ENCODE results near the gene FANCE. TPM values are rescaled to one million over a fixed set of nuclear protein-coding genes. Genes with fewer than 3 reads are reported as not detected.

The FANCE gene
- total RNA-seq, 1 experiment from 2014 or later, result 4.3 TPM

DNA sequence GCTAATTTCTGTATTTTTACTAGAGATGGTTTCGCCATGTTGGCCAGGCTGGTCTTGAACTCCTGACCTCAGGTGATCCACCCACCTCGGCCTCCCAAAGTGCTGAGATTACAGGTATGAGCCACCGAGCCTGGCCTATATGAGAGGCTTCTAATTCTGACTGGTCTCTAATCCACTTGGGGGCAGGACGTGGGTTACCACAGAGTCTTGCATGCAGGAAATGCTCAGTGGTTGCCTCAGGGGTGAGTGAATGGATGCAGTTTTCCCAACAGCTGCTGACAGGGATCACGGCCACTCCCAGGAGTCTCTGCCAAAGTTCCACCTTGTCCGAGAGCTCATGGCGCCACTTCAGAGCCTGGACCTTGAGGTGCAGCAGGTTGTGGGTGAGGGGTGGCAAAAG lies 6.4 kb upstream of the FANCE start:
- Histone ChIP-seq H3K9me3 (ENCODE audit: control insufficient read depth, insufficient read depth, low read depth, low read length) (no peaks in the 10 kb centered on the region), H3K27ac (ENCODE audit: low read length) (no peak overlapping the region), H3K27me3 (ENCODE audit: control insufficient read depth, insufficient read depth, low read length) (no peaks in the 10 kb centered on the region), H3K4me3 (ENCODE audit: low read depth in 2 of 2, low read length in 2 of 2) (no peak overlapping the region), H3K4me1 (ENCODE audit: control insufficient read depth, insufficient read depth, low read length) (no peaks in the 10 kb centered on the region), H3K36me3 (ENCODE audit: control insufficient read depth, insufficient read depth, low read length) (no peaks in the 10 kb centered on the region)
- TF ChIP-seq, protein P1, sequence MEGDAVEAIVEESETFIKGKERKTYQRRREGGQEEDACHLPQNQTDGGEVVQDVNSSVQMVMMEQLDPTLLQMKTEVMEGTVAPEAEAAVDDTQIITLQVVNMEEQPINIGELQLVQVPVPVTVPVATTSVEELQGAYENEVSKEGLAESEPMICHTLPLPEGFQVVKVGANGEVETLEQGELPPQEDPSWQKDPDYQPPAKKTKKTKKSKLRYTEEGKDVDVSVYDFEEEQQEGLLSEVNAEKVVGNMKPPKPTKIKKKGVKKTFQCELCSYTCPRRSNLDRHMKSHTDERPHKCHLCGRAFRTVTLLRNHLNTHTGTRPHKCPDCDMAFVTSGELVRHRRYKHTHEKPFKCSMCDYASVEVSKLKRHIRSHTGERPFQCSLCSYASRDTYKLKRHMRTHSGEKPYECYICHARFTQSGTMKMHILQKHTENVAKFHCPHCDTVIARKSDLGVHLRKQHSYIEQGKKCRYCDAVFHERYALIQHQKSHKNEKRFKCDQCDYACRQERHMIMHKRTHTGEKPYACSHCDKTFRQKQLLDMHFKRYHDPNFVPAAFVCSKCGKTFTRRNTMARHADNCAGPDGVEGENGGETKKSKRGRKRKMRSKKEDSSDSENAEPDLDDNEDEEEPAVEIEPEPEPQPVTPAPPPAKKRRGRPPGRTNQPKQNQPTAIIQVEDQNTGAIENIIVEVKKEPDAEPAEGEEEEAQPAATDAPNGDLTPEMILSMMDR (IDR thresholded peaks at IDR 0.05), result no peak
- TF ChIP-seq SIN3A (IDR thresholded peaks at IDR 0.05; ENCODE audit: borderline replicate concordance, insufficient read depth, low read depth, low read length), result no peak
- TF ChIP-seq TCF7L2 (IDR thresholded peaks at IDR 0.05; ENCODE audit: low read depth, low read length), result no peak
- no peak for TF ChIP-seq POLR2AphosphoS5 (IDR thresholded peaks at IDR 0.05; ENCODE audit: low read depth, low read length)
- no peak for TF ChIP-seq REST (IDR thresholded peaks at IDR 0.05; ENCODE audit: insufficient read depth in 1 of 2, low read depth in 2 of 2, low read length in 1 of 2)
- BruUV-seq (replicated peaks), result no TSS peak
- CTCF ChIA-PET, result no interaction called here
- POLR2A ChIA-PET, result no interaction called here
- in situ Hi-C loops (cut with HindIII; ENCODE audit: low pct_unique_long_range_greater_than_20kb, low sequenced_read_pairs) (no loop called here), intact Hi-C loops (cut with micrococcal nuclease; ENCODE audit: unreplicated experiment) (no loop called here)
- ATAC-seq, result no peak
- no peak for DNase-seq (ENCODE audit: low read depth, low spot score)

- ATAC-seq (no peak), DNase-seq (ENCODE audit: low read depth, low spot score) (no peak)
- in situ Hi-C loops (cut with HindIII; ENCODE audit: low pct_unique_long_range_greater_than_20kb, low sequenced_read_pairs), result no loop called here
- H3K27ac ChIP-seq (ENCODE audit: low read length), result no peak overlapping the region
- TF ChIP-seq, protein P1 (IDR thresholded peaks at IDR 0.05), result no peak
- no peak for TF ChIP-seq REST (IDR thresholded peaks at IDR 0.05; ENCODE audit: insufficient read depth in 1 of 2, low read depth in 2 of 2, low read length in 1 of 2)
- no peak for TF ChIP-seq TCF7L2 (IDR thresholded peaks at IDR 0.05; ENCODE audit: low read depth, low read length)
- no peak for TF ChIP-seq SIN3A (IDR thresholded peaks at IDR 0.05; ENCODE audit: borderline replicate concordance, insufficient read depth, low read depth, low read length)
- no peak for TF ChIP-seq POLR2AphosphoS5 (IDR thresholded peaks at IDR 0.05; ENCODE audit: low read depth, low read length)
- no peak overlapping the region for H3K4me3 ChIP-seq (ENCODE audit: low read depth in 2 of 2, low read length in 2 of 2)
- no peaks in the 10 kb centered on the region for H3K27me3 ChIP-seq (ENCODE audit: control insufficient read depth, insufficient read depth, low read length)
- no TSS peak for BruUV-seq (replicated peaks)
- intact Hi-C loops (cut with micrococcal nuclease; ENCODE audit: unreplicated experiment), result no loop called here
- no peaks in the 10 kb centered on the region for H3K36me3 ChIP-seq (ENCODE audit: control insufficient read depth, insufficient read depth, low read length)
- ChIA-PET CTCF (interaction anchor here (0.6 to 2.0 kb wide), 4 partner anchors 106 to 444 kb away, joined by 4 to 34 read pairs (median 9); partner anchors contain the start of gene PPARD), POLR2A (interaction anchor here (0.6 kb wide), 1 partner anchor 94 kb away, joined by 21 read pairs; no protein-coding TSS in a partner anchor)
- H3K9me3 ChIP-seq (ENCODE audit: control insufficient read depth, insufficient read depth, low read depth, low read length), result no peaks in the 10 kb centered on the region
- peaks cover 12% of the 10 kb centered on the region for H3K4me1 ChIP-seq (ENCODE audit: control insufficient read depth, insufficient read depth, low read length)
Observed at GRCh38 chr6:35448191-35448590, 3.9 kb upstream of the FANCE start.
